Esophagus muscularis mucosa (tissue), 4 donors: Measurements from ENCODE around the gene HRH2.

ENCODE experiments used
- EP300 ChIP-seq: sonication (generic); formaldehyde crosslinking; IDR thresholded peaks from one replicate; pipeline ENCODE4 v1.6.1; 2017; ENCODE audit warnings: antibody characterized with exemption
- POLR2A ChIP-seq: fragments of 450-650 bp; IDR thresholded peaks from one replicate; pipeline ENCODE4 v1.6.1; 2017; ENCODE audit warnings: antibody characterized with exemption, moderate library complexity, mild to moderate bottlenecking, low read depth
- POLR2AphosphoS5 ChIP-seq, 2 donors: sonication (generic); formaldehyde crosslinking; IDR thresholded peaks; one replicate each; pipeline ENCODE4 v1.6.1; 2017; ENCODE audit warnings: antibody characterized with exemption in 2 of 2
- TF ChIP-seq, protein P1 (sequence below), 3 experiments: fragments of 200-600 bp in 2 of 3; fragments of 450-650 bp in 1 of 3; sonication (generic) in 2 of 3; IDR thresholded peaks; one replicate each; pipeline ENCODE4 v1.5.1; 2017 to 2019; ENCODE audit warnings: antibody characterized with exemption in 3 of 3, mild to moderate bottlenecking in 2 of 3, moderate library complexity in 1 of 3

DNA sequence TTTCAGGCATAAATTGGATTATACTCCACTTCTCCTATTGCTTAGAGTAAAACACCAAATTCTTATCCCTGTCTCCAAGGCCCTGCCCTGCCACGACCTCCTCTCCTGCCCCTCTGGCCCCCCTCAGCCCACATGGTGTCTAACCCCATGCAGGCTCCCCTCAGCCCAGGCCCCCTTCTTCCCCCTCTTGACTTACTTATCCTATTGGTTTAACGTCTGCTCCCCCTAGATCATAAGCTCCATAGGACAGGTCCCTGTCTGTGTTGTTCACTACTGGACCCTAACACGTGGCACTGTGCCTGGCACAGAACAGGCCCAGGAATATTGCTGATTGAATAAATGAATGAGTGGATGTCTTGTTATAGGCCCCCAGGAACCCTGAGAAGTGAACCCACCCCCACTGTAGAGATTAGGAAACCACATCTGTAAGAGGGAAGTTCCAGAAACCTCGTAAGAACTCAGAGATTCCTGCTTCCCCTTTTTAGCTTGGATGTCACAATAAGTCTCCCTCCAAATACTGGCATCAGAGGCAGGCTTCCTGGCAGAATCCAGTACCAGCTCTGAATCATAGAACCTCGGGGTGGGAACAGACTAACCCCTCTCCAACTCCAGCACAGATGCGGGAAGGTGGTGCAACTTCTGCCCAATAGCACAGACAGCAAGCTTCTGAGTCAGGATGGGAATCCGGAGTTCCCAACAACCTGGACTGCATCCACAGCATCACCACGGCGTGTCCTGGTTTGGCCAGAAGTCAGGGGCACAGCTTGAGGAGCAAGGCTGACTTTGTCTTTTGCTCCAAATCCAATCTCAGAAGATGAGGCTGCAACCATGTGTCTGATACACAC is 31.5 kb downstream of the HRH2 start:
- TF ChIP-seq EP300 (peak; percentile 41), POLR2A (no peak), POLR2AphosphoS5 (IDR thresholded peaks at IDR 0.05) (peak in 1 of 2 donors; percentile 8)
- TF ChIP-seq, protein P1, sequence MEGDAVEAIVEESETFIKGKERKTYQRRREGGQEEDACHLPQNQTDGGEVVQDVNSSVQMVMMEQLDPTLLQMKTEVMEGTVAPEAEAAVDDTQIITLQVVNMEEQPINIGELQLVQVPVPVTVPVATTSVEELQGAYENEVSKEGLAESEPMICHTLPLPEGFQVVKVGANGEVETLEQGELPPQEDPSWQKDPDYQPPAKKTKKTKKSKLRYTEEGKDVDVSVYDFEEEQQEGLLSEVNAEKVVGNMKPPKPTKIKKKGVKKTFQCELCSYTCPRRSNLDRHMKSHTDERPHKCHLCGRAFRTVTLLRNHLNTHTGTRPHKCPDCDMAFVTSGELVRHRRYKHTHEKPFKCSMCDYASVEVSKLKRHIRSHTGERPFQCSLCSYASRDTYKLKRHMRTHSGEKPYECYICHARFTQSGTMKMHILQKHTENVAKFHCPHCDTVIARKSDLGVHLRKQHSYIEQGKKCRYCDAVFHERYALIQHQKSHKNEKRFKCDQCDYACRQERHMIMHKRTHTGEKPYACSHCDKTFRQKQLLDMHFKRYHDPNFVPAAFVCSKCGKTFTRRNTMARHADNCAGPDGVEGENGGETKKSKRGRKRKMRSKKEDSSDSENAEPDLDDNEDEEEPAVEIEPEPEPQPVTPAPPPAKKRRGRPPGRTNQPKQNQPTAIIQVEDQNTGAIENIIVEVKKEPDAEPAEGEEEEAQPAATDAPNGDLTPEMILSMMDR (IDR thresholded peaks at IDR 0.05), result no peak
